Testis (tissue), 3 donors: ENCODE results near the gene HNRNPA0. TPM values are rescaled to one million over a fixed set of nuclear protein-coding genes. Genes with fewer than 3 reads are reported as not detected.

ENCODE experiments used
- DNase-seq: peaks from one replicate; pipeline ENCODE4 v3.0.0-alpha.2; 2019
- H3K27ac ChIP-seq, 2 donors: fragments of 200-600 bp; sonication (generic); one replicate each; pipeline ENCODE4 v1.5.1; 2019
- H3K27me3 ChIP-seq: fragments of 200-600 bp; sonication (generic); one replicate; pipeline ENCODE4 v1.5.1; 2019
- H3K36me3 ChIP-seq: fragments of 200-600 bp; sonication (generic); one replicate; pipeline ENCODE4 v1.5.1; 2017; ENCODE audit warnings: low read depth; ENCODE audit errors: missing control alignments
- H3K4me1 ChIP-seq: fragments of 200-600 bp; sonication (generic); one replicate; pipeline ENCODE4 v1.5.1; 2019
- H3K4me3 ChIP-seq, 2 donors: fragments of 200-600 bp; sonication (generic); one replicate each; pipeline ENCODE4 v1.5.1; 2017 to 2019
- H3K9me3 ChIP-seq: fragments of 200-600 bp; sonication (generic); one replicate; pipeline ENCODE4 v1.5.1; 2017
- POLR2A ChIP-seq: fragments of 450-650 bp; IDR thresholded peaks from one replicate; pipeline ENCODE4 v1.6.1; 2017; ENCODE audit warnings: antibody characterized with exemption, mild to moderate bottlenecking, moderate library complexity
- WGBS, 2 donors: methylation state at CpG; one replicate each; pipeline ENCODE4 v1.1.5; 2018; 5-methylcytosine and 5-hydroxymethylcytosine counted together
- intact Hi-C: fragments of 100-400 bp; cut with DNase I; formaldehyde crosslinking; loops from one replicate; pipeline ENCODE4 v1.15.1; 2023; ENCODE audit warnings: low total_unique reads
- polyA plus RNA-seq: library from polyadenylated mRNA; stranded (reverse); fragments of 350-450 nt; fragmentation: Illumina TruSeq; extraction: RNeasy Lipid Tissue Mini Kit (QIAGEN cat#74804); gene quantifications from one replicate; pipeline ENCODE4 v1.2.3, GENCODE V29; 2014; ENCODE audit warnings: low read depth, low replicate concordance; ENCODE audit not compliant: insufficient read depth
- total RNA-seq, 2 donors: library from RNA; depleted of rRNA; stranded (reverse); fragments of >200 nt; gene quantifications; one replicate each; pipeline ENCODE4 v1.2.3, GENCODE V29; 2016
- TF ChIP-seq, protein P1 (sequence below), 3 experiments: fragments of 450-650 bp in 2 of 3; fragments of 200-600 bp in 1 of 3; sonication (generic) in 1 of 3; IDR thresholded peaks; one replicate each; pipeline ENCODE4 v1.5.1; 2016 to 2019; ENCODE audit warnings: antibody characterized with exemption in 3 of 3, mild to moderate bottlenecking in 2 of 3, moderate library complexity in 1 of 3

The HNRNPA0 gene
- total and polyA plus RNA-seq, 3 donors from 2014 or later: 22.7 to 34.0 (median 22.8) TPM

DNA sequence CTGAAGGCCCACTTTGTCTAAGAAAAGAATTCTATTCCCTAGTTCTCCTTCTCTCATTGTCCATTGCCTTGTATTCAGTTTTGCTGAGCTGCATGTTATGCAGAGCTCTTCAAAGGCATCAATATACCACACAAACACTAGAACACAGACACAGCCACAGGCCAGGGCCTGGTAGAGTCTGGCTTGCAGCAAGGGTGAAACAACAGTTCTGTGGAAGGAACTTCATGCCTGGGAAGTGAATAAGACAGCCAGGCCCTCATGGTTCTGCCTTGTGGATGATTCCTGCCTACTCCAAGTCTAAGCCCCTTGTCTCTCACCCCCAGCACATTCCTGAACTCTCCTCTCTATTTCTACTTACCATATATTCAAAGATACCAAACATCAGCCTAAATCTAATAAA, 49.1 kb downstream of the HNRNPA0 start:
- Histone ChIP-seq H3K36me3 (no peaks in the 10 kb centered on the region), H3K4me3 (no peak overlapping the region), H3K9me3 (no peaks in the 10 kb centered on the region), H3K4me1 (no peaks in the 10 kb centered on the region), H3K27me3 (no peaks in the 10 kb centered on the region), H3K27ac (no peak overlapping the region)
- TF ChIP-seq POLR2A: no peak
- TF ChIP-seq, protein P1, sequence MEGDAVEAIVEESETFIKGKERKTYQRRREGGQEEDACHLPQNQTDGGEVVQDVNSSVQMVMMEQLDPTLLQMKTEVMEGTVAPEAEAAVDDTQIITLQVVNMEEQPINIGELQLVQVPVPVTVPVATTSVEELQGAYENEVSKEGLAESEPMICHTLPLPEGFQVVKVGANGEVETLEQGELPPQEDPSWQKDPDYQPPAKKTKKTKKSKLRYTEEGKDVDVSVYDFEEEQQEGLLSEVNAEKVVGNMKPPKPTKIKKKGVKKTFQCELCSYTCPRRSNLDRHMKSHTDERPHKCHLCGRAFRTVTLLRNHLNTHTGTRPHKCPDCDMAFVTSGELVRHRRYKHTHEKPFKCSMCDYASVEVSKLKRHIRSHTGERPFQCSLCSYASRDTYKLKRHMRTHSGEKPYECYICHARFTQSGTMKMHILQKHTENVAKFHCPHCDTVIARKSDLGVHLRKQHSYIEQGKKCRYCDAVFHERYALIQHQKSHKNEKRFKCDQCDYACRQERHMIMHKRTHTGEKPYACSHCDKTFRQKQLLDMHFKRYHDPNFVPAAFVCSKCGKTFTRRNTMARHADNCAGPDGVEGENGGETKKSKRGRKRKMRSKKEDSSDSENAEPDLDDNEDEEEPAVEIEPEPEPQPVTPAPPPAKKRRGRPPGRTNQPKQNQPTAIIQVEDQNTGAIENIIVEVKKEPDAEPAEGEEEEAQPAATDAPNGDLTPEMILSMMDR (IDR thresholded peaks at IDR 0.05): no peak
- intact Hi-C loops: no loop called here
- DNase-seq: no peak

DNA sequence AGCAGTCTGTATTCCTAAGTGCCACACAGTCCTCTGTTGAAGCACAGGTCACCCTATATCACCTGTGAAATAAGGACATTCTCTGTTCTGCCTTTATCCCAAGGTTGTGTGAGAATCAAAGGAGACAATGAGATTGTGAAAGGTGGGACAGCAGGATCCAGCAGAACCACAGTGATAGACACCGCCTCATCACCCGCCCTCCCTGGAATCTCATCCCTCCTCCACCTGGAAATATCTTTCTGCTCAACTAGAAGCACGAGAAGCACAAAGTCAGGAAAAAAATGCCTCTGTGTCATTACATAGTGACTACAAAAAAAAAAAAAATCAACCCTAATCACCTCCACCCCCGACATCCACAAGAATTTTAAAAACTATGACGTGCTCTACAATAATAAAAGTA, 50.6 kb downstream of the HNRNPA0 start:
- 88 to 91% methylated on average over 5 of the region's 5 CpGs for WGBS, 2 donors
- H3K27ac ChIP-seq: no peak overlapping the region
- intact Hi-C loops: no loop called here
- no peaks in the 10 kb centered on the region for H3K9me3 ChIP-seq
- no peak overlapping the region for H3K4me3 ChIP-seq
- TF ChIP-seq, protein P1 (IDR thresholded peaks at IDR 0.05): no peak
- TF ChIP-seq POLR2A: no peak
- no peaks in the 10 kb centered on the region for H3K27me3 ChIP-seq
- no peak for DNase-seq
- H3K36me3 ChIP-seq: no peaks in the 10 kb centered on the region
- H3K4me1 ChIP-seq: no peaks in the 10 kb centered on the region

DNA sequence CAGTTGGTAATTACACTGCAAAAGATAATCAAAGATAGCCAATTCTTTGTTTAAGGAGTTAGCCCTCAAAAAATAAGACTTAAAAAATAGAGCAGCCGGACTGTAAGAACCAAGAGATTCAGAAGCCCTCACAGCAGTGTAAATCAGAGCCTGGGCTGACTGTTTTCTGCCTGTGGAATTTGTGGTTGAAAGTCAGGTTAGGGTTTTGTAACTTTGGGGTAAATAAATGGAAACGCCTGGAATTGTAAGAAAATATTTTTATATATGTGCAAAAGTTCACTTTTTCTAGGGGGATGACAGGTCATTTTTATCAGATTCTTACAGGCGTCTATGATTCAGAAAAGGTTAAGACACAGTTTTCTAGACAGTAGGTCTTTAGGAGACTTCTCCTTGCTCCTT, 53.9 kb downstream of the HNRNPA0 start:
- WGBS, 2 donors: 71 to 78% methylated on average over 3 of the region's 3 CpGs
- TF ChIP-seq POLR2A: no peak
- TF ChIP-seq, protein P1 (IDR thresholded peaks at IDR 0.05): no peak
- Histone ChIP-seq H3K27ac (no peak overlapping the region), H3K27me3 (no peaks in the 10 kb centered on the region), H3K9me3 (no peaks in the 10 kb centered on the region), H3K4me3 (no peak overlapping the region), H3K4me1 (no peaks in the 10 kb centered on the region), H3K36me3 (no peaks in the 10 kb centered on the region)
- intact Hi-C loops: no loop called here
- DNase-seq: no peak

DNA sequence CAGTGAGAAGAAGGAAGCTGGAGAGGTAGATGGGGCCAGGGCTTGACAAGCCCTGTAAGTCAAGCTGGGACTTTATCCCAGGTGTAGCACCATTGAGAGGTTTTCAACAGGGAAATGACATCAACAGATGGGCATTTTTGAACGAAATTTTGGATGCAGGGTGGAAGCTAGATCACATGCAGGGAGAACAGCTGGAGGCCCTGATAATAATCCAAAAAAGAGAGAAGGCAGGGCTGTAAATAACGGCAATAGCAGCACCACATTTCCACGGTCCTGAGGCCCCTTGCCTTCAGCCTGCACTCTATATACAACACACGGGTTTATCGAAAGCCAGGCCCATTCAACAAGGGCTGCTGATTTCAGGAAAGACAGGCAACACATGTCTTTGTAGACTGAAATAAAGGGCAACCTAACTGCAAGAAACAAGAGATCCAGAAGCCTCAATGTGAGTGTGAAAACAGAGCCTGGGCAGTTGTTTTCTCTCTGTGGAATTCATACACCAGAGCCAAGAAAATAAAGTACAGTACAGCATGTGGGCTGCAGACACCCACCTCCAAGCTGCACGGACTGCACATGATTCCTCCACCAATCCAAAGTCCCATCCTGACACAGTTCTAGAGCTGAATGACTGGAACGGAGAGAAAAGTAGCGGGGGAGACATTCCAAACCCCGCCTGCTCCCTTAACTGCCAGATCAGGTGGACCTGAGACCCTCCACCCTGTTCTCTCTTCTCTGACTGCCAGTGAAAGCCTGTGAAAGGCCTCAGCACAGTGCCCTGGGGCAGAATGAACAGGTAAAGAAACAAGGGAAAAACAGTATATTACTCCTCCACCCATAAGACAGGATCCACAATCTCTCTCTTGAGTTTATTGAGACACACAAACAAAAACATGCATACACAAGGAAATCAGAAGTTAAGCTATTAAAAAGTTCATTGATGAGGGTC, 54.6 kb downstream of the HNRNPA0 start:
- no peak overlapping the region for H3K4me3 ChIP-seq
- 50 to 56% methylated on average over 9 of the region's 9 CpGs for WGBS, 2 donors
- no peaks in the 10 kb centered on the region for H3K36me3 ChIP-seq
- H3K9me3 ChIP-seq: no peaks in the 10 kb centered on the region
- H3K4me1 ChIP-seq: no peaks in the 10 kb centered on the region
- no peaks in the 10 kb centered on the region for H3K27me3 ChIP-seq
- intact Hi-C loops: no loop called here
- TF ChIP-seq POLR2A: no peak
- TF ChIP-seq, protein P1 (IDR thresholded peaks at IDR 0.05): no peak
- DNase-seq: peak; percentile 15
- H3K27ac ChIP-seq: no peak overlapping the region

DNA sequence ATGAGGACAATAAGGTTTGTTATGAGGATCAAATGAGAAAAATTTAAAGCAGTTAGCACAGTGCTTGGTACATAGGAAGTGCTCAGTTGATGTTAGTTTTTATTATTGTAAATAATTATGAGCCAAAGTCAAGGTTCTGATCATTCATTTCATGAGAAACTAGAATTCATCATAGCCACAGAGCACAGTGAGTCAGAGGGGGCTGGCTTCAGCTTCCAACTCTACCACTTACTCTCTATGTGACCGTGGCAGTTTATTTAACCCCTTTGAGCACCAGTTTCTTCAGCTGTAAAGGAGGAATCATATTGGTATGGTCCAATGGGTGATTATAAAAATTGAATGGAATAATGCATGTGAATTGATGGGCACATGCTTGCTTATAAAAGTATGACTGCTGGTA, 57.7 kb downstream of the HNRNPA0 start:
- DNase-seq: no peak
- Histone ChIP-seq H3K9me3 (no peaks in the 10 kb centered on the region), H3K27ac (no peak overlapping the region), H3K36me3 (no peaks in the 10 kb centered on the region), H3K27me3 (no peaks in the 10 kb centered on the region), H3K4me3 (no peak overlapping the region), H3K4me1 (no peaks in the 10 kb centered on the region)
- TF ChIP-seq, protein P1 (IDR thresholded peaks at IDR 0.05): no peak
- TF ChIP-seq POLR2A: no peak
- 0 to 38% methylated on average over 1 of the region's 1 CpG for WGBS, 2 donors
- intact Hi-C loops: no loop called here
